ENCODE results near the gene SAPCD2. TPM values are rescaled to one million over a fixed set of nuclear protein-coding genes. Genes with fewer than 3 reads are reported as not detected.

Gene SAPCD2
- total RNA-seq, 1 donor from 2014 or later: 15.3 TPM

DNA sequence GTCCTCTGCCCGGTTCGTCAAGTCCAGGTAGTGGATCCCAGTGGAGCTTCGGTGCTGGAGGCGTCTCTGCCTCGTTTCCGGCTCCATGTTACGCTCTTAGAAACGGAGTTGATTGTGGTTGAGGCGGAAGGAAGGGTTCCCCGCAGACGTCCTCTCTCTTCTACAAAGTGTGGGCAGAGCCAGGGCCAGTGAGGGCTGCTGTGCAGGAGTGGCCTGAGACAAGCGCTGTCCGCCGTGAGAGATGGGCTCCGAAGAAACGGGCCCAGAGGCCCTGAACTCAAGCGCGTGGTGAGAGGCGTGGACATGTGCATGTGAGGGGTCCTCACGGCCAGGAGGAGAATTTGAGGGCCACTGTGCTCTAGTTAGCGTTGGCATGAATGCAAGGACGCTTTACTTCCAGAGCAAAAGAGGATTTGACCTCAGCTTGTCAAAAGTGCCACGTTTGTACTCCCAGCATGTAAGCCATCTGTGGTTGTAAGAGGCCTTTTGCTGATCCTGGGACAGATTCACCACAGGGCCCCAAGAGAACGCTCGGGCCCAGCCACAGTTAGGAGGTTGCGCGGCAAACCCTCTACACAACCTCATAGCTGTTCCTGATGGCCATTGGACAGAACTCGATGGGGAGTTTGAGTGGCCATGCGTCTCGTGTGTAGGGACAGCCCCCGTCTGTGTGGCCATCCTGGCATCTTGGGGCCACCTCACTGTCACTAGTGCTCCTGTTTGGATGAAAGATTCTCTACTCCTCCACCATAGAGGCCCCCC is 26.6 kb upstream of the SAPCD2 start:
- no peak for DNase-seq (ENCODE audit: low spot score, unreplicated experiment)
- H3K4me1 Mint-ChIP-seq (ENCODE audit: low read depth): no peaks in the 10 kb centered on the region
- no peak overlapping the region for H3K4me3 Mint-ChIP-seq (ENCODE audit: low read depth)
- H3K9me3 Mint-ChIP-seq (ENCODE audit: low read depth): no peaks in the 10 kb centered on the region
- H3K27ac Mint-ChIP-seq: no peak overlapping the region
- no peak for TF ChIP-seq CTCF (IDR thresholded peaks at IDR 0.05; ENCODE audit: unreplicated experiment)
- H3K36me3 Mint-ChIP-seq (ENCODE audit: insufficient read depth): peaks cover 10% of the 10 kb centered on the region
- H3K27me3 Mint-ChIP-seq: no peaks in the 10 kb centered on the region

DNA sequence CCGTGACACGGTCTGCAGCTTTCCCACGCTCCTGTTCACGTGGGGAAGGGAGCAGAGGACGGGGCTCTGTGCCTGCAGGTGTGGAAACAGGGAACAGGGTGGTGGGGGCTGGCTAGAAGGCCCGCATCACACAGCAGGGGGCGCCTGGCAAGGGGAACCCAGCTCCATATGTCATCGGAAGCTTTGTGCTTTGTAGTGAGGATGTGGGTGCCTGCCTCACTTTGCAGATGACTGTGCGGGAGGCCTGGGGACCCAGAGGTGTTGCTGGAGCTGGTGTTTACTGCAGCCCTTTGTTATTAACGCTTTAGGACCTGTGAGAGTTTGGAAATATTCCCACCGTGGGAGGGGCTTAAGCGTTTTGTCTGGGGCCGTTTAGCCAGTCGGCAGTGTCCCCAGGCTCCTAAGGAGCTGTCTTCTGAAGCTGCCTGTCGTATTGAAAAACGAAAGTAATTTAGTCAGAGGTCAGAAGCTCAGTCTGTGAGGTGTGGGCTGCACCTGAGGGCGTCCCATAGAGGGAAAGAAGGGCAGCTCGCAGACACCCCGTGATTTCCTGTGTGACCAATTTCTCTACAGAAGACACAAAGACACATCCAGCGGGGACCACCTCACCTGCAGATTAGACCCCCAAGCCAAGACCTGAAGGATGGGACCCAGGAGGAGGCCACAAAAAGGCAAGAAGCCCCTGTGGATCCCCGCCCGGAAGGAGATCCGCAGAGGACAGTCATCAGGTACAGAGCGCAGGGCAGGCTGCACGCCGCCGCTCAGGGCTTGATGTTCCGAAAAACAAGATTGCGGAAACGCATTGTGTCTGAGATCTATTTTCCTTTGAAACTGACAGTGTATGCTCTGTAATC is 25.5 kb upstream of the SAPCD2 start:
- no peak for DNase-seq (ENCODE audit: low spot score, unreplicated experiment)
- no peaks in the 10 kb centered on the region for H3K27me3 Mint-ChIP-seq
- peak; percentile 13 for TF ChIP-seq CTCF (IDR thresholded peaks at IDR 0.05; ENCODE audit: unreplicated experiment)

DNA sequence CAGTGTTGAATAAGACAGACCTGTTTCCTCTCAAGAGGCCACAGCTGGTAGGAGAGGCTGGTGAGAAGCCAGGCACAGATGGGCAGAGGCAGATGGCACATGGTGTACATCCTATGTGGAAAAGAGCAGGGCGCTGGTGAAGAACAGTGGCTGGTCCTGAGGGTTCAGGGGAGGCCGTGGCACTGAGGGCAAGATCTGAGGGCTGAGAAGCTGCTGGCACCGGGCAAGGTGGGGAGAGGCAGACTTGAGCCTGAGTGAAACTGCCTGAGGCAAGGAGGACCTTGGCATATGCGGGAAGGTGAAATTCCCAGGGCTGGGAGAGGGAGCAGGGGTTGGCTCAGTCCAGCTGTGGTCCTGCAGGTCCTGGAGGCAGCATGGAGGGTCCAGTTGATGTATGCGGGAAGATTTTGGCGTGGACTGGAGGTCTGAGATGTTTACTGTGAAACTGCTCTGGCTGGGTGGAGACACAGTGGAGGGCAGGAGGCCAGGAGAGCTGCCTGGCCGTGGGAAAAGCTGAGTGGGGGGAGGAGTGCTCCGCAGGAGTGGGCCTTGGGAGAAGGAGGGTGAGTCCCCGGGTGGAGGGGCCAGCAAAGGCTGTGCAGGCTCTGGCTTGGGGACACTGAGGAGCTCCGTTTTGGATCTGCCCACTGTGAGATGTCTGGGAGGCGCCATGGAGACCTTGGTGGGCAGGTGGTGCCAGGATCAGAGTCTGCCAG is 19.0 kb upstream of the SAPCD2 start:
- Mint-ChIP-seq H3K36me3 (ENCODE audit: insufficient read depth) (peaks cover 5% of the 10 kb centered on the region), H3K27ac (no peak overlapping the region), H3K4me3 (ENCODE audit: low read depth) (no peak overlapping the region), H3K27me3 (peaks cover 6% of the 10 kb centered on the region), H3K4me1 (ENCODE audit: low read depth) (peaks cover 11% of the 10 kb centered on the region), H3K9me3 (ENCODE audit: low read depth) (no peaks in the 10 kb centered on the region)
- TF ChIP-seq CTCF (IDR thresholded peaks at IDR 0.05; ENCODE audit: unreplicated experiment): no peak
- no peak for DNase-seq (ENCODE audit: low spot score, unreplicated experiment)

More for the DNA sequence above, 25.5 kb upstream of the SAPCD2 start:
- Mint-ChIP-seq H3K9me3 (ENCODE audit: low read depth) (no peaks in the 10 kb centered on the region), H3K4me3 (ENCODE audit: low read depth) (no peak overlapping the region), H3K27ac (peak overlapping the region; percentile 49), H3K4me1 (ENCODE audit: low read depth) (no peaks in the 10 kb centered on the region), H3K36me3 (ENCODE audit: insufficient read depth) (peaks cover 10% of the 10 kb centered on the region)

GRCh38 chr9:137088121-137088520 is 17.8 kb upstream of the SAPCD2 start:
- no peak overlapping the region for H3K27ac Mint-ChIP-seq
- peak overlapping the region; percentile 81 for H3K4me3 Mint-ChIP-seq (ENCODE audit: low read depth)
- peaks cover 15% of the 10 kb centered on the region for H3K27me3 Mint-ChIP-seq
- peaks cover 11% of the 10 kb centered on the region for H3K4me1 Mint-ChIP-seq (ENCODE audit: low read depth)
- H3K36me3 Mint-ChIP-seq (ENCODE audit: insufficient read depth): peaks cover 5% of the 10 kb centered on the region
- no peak for TF ChIP-seq CTCF (IDR thresholded peaks at IDR 0.05; ENCODE audit: unreplicated experiment)
- H3K9me3 Mint-ChIP-seq (ENCODE audit: low read depth): no peaks in the 10 kb centered on the region
- DNase-seq (ENCODE audit: low spot score, unreplicated experiment): no peak

DNA sequence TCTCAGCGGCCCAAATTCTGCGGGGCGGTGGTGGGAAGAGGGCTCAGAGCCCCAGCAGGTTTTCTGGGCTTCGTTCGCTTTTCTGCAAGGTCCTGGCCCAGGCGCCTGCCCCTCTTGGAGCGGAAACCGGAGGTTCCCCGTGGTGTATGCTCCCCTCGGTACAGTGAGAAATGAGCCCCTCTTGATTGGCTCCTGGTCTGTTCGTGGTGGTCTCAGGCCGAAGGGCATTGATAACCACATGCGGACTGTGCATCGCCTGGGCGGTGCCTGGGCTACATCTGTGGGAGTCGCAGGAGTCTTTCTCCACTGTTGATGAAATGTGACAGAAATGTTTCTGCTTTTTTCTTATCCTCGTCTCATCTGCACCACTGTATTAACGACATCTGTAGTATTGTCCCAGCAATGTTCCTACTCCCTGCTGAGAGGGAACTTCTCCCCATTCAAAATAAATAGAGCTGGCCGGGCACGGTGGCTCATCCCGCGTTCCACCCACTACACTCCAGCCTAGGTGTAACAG is 17.1 kb upstream of the SAPCD2 start:
- H3K27ac Mint-ChIP-seq: peak overlapping the region; percentile 88
- DNase-seq (ENCODE audit: low spot score, unreplicated experiment): no peak
- H3K4me3 Mint-ChIP-seq (ENCODE audit: low read depth): peak overlapping the region; percentile 81
- H3K27me3 Mint-ChIP-seq: peaks cover 15% of the 10 kb centered on the region
- no peak for TF ChIP-seq CTCF (IDR thresholded peaks at IDR 0.05; ENCODE audit: unreplicated experiment)
- no peaks in the 10 kb centered on the region for H3K9me3 Mint-ChIP-seq (ENCODE audit: low read depth)
- H3K36me3 Mint-ChIP-seq (ENCODE audit: insufficient read depth): peaks cover 1% of the 10 kb centered on the region
- H3K4me1 Mint-ChIP-seq (ENCODE audit: low read depth): peaks cover 11% of the 10 kb centered on the region
